Measurements from ENCODE around the gene TFF1.

The TFF1 gene

DNA sequence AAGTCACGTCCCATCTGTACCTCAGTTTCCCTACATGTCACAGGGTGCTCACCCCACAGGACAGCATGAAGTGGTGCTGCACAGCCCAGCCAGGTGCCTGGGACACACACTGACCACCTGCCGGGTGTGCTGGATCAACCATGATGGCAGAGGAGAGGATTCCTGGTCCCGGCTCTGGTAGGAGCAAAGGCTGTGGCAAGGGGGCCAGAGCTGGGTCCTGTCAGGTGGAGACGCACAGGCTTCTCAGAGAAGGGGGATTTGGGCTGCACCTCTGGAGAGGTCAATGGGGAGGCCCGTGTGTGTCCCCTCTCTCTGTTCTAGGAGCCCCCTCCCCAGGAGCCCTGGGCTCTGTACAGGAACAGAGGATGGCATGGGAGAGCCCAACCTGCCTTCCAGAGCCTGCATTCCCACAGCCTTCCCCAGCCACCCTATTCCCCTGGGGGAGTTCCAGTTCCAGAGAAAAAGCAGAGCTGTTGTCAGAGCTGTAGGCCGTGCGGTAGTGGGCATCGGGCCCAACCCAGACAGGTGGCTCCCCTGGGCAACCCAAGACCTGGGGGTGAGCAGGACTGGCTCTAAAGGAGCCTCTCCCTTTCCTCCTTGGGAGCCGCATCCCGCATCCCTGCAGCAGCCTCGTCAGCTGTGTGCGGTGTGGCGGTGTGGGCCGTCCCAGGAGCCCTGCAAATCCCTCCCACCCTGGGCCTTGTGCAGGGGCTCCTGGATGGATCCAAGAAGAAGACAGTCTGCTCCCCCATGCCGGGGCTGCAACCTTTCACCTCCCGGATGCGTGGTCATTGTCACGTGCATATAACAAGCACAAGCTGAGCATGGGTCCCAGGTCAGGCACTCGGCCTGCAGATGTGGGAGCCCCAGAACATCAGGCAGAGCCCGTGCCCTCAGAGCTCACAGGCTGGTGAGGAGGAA is 48.2 kb downstream of the TFF1 start:
- no peak for DNase-seq (ENCODE audit: low read depth in 2 of 2)

DNA sequence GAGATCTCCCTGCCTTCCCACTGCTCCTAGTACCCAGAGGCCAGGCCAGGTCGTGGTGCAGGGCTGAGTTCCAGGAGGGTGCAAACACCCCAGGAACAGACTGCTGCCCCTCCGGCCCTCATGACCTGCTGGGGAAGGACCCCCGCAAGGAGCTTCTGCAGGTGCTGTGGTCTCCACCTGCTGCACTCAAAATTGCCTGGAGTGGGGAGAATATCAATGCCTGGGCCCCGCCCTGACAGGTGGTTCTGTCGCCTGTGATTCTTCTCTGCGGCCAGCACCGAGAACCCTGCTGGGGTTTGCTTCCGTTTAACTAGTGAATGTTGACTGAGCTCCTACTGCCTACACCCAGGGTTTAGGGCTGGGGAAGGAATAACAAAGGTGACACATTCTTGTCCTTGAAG is 49.0 kb downstream of the TFF1 start:
- no peak for DNase-seq (ENCODE audit: low read depth in 2 of 2)

DNA sequence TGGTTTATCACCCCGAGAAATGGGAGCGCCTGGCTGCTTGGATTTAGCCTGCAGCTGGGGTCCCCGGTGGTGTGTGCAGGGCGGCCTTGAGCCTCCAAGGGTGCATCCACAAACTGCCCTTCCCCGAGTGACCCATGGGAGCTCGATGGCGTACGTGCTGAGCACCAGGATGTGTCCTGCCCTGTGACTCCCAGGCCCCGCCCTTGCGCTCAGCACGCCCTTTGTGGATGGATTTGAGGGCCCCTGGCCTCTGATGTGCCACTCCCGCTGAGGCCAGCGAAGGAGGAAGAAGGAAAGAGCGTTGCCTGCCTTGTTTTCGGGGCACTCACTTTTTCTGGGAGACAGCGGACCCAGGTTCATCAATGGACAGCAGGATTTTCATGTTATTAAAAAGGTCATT is 49.4 kb downstream of the TFF1 start:
- DNase-seq (ENCODE audit: low read depth in 2 of 2), result no peak

DNA sequence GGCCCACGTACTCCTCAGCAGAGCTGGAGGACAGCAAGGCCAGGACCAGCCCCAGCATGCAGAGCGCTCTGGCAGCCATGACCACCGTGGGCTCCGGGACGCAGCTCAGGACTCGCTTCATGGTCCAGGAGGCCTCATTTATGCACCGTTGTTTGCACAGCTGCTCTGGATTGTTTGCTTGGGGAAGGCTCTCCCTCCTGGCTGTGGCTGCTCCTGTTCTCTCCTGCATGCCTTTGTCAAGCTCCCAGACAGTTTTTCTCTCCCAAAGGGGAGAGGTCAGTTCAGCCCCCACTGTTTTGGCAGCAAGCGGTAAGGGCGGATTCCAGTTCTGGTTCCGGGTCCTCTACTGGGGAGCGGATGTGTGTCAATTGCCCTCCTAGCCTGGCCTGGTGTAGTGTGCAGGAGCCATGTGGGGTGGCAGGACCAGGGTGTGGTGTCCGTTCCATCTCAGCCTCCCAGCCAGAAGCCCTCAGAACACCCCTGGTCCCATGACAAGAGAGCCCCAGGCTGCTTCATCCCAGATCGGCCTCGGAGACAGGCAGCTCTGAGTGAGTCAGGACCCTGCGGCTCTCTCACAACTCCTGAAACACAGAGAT is 50.9 kb downstream of the TFF1 start, which contains the start of gene TFF3:
TFF3 (minus strand) TSS at position 114 of the 596 bp plus-strand sequence; CDS start at position 79, 35 bp downstream.
- DNase-seq (ENCODE audit: low read depth in 2 of 2), result no peak

DNA sequence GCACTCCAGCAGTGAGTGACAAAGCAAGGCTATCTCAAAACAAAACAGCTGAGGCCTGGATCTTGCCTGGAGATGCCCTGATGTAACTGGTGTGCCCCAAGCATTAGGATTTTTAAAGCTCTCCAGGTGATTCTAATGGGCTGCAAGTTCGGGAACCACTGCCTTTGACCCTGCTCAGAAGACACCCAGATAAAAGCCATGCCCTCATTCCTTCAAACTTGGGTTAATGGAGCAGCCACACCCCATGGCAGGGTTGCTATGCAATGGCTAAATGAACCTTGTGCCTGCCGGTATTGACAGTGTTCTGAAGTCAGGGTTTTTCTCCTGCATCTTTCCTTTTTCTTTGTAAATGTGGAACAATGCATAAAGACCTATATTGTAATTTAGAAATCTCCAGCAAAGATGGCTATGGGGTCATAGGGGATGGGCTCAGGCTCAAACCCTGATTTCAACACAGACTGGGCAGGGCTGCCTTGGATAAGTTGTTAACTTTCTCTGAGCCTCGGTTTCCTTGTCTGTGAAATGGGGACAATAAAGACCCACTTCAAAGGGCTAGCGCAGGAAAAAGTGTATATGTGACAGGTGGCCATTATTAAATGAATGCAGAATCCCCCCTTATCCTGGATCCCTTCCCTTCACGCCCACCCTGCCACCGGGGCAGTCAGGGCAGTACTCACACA is 51.6 kb downstream of the TFF1 start:
- no peak for DNase-seq (ENCODE audit: low read depth in 2 of 2)

DNA sequence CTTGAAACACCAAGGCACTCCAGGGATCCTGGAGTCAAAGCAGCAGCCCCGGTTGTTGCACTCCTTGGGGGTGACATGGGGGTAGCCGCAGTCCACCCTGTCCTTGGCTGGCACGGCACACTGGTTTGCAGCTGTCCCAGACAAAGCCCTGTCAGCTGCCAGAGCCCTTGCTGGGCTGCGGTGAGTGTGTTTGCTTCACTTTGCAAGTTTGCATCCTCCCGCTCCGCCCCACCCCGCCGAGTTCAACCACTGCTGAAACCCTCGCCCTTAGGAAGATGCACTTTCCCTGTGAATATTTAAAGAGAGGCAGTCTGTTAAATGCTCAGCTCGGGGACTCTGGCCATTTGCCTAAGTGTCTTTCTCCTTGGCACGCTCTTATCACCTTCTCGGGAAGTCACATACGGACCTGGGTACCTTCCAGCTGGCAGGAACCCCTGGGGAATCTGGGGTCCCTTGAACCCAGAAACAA is 52.8 kb downstream of the TFF1 start:
- no peak for DNase-seq (ENCODE audit: low read depth in 2 of 2)

DNA sequence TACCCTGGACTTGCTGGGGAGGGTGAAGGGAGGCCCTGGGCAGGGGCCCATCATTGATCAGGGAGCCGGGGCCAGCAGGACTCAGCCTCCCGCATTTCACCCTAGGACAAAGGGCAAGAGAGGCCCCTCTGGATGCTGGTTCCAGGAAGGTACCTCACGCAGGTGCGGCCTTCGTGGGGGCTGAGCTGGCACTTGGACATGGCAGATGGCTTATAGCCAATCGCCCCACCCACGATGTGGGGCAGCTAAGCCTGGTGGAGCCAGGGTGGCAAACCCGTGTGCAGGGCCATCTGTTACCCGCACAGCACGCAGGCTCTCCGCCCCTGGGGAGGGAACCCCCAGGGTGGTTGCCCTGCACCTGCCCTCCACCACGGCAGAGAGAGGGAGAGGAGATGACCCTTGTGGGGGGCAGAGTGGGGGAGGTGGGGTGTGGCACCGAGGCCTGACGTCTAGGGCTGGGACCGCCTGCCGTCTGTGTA is 53.7 kb downstream of the TFF1 start:
- DNase-seq (ENCODE audit: low read depth in 2 of 2), result no peak
